H1 (cell line): Measurements from ENCODE around the gene FLT3. TPM values are rescaled to one million over a fixed set of nuclear protein-coding genes. Genes with fewer than 3 reads are reported as not detected.

Experiments used
- CTCF ChIA-PET: fragments of 300-600 bp; sonication (Branson Sonifier 250); formaldehyde crosslinking; loops from one replicate; lab custom pipeline; 2021; ENCODE audit not compliant: partially characterized antibody; lab: Charles Lee
- POLR2A ChIA-PET: fragments of 300-600 bp; sonication (Branson Sonifier 250); formaldehyde crosslinking; loops from one replicate; lab custom pipeline; 2021; ENCODE audit warnings: inconsistent platforms; ENCODE audit not compliant: partially characterized antibody; lab: Charles Lee
- DNase-seq, 2 experiments: peaks; one replicate each; pipeline versions ENCODE4 v3.0.0 to v3.0.0-alpha.2; 2010 to 2022; ENCODE audit warnings: low spot score in 2 of 2, low read depth in 1 of 2, mixed read lengths in 1 of 2
- FAIRE-seq: peaks from 2 replicates; lab custom pipeline; 2011; peaks lifted over from hg19 to GRCh38; lab: Jason Lieb, UNC
- H2AFZ ChIP-seq: 2 replicates; pipeline ENCODE4 v1.8.1; 2012; ENCODE audit warnings: low read length, inconsistent platforms
- H2AK5ac ChIP-seq: 2 replicates; pipeline ENCODE4 v1.6.1; 2013; ENCODE audit warnings: low read depth, low read length
- H2BK120ac ChIP-seq: replicated peaks from 2 replicates; pipeline ENCODE3; 2013; ENCODE audit warnings: low read depth, low read length, inconsistent platforms
- H2BK12ac ChIP-seq: 2 replicates; pipeline ENCODE4 v1.6.1; 2013; ENCODE audit warnings: low read depth, low read length
- H2BK15ac ChIP-seq: 2 replicates; pipeline ENCODE4 v1.6.1; 2013; ENCODE audit warnings: low read length
- H2BK20ac ChIP-seq: 2 replicates; pipeline ENCODE4 v1.6.1; 2013; ENCODE audit warnings: low read length
- H2BK5ac ChIP-seq: 2 replicates; pipeline ENCODE4 v1.6.1; 2013; ENCODE audit warnings: low read depth, low read length
- H3K14ac ChIP-seq: 2 replicates; pipeline ENCODE4 v1.6.1; 2013; ENCODE audit warnings: inconsistent platforms; ENCODE audit not compliant: insufficient read length
- H3K18ac ChIP-seq: 2 replicates; pipeline ENCODE4 v1.6.1; 2013; ENCODE audit warnings: low read length; ENCODE audit errors: extremely low read depth
- H3K23ac ChIP-seq: 2 replicates; pipeline ENCODE4 v1.6.1; 2013; ENCODE audit warnings: inconsistent platforms; ENCODE audit not compliant: insufficient read length
- H3K23me2 ChIP-seq: 2 replicates; pipeline ENCODE4 v1.6.1; 2013; ENCODE audit warnings: low read depth, low read length
- H3K27ac ChIP-seq: 2 replicates; pipeline ENCODE4 v1.6.1; 2011; ENCODE audit warnings: low read depth, low read length, inconsistent platforms
- H3K27me3 ChIP-seq, 4 experiments: replicated peaks in 1 of 4; 1 replicate in 1 of 4; 2 replicates in 3 of 4; pipeline versions ENCODE4 v1.6.1 to v1.8.1; 2011 to 2013; ENCODE audit warnings: low read length in 3 of 4, mild to moderate bottlenecking in 3 of 4, inconsistent platforms in 2 of 4, mixed read lengths in 2 of 4, moderate library complexity in 1 of 4; ENCODE audit not compliant: control insufficient read depth in 3 of 4, insufficient read depth in 3 of 4; ENCODE audit errors: extremely low read depth in 1 of 4
- H3K36me3 ChIP-seq, 4 experiments: 2 replicates each; pipeline versions ENCODE4 v1.6.1 to v1.8.1; 2011 to 2013; ENCODE audit warnings: mild to moderate bottlenecking in 4 of 4, low read length in 3 of 4, moderate library complexity in 2 of 4, control low read depth in 1 of 4, inconsistent platforms in 1 of 4; ENCODE audit not compliant: insufficient read depth in 4 of 4, control insufficient read depth in 2 of 4
- H3K4ac ChIP-seq: replicated peaks from 2 replicates; pipeline ENCODE3; 2013; ENCODE audit warnings: low read length, low read depth, mixed read lengths, inconsistent platforms; ENCODE audit not compliant: insufficient read length
- H3K4me1 ChIP-seq, 4 experiments: replicated peaks in 1 of 4; 1 replicate in 1 of 4; 2 replicates in 3 of 4; pipeline versions ENCODE4 v1.6.1 to v1.8.1; 2011 to 2013; ENCODE audit warnings: low read length in 3 of 4, inconsistent platforms in 2 of 4, mixed read lengths in 1 of 4; ENCODE audit not compliant: insufficient read depth in 4 of 4, control insufficient read depth in 3 of 4
- H3K4me2 ChIP-seq, 2 experiments: 2 replicates each; pipeline versions ENCODE4 v1.6.1 to v1.8.1; 2011 to 2013; ENCODE audit warnings: low read depth in 2 of 2, low read length in 2 of 2, control low read depth in 1 of 2, inconsistent platforms in 1 of 2, mild to moderate bottlenecking in 1 of 2; ENCODE audit not compliant: insufficient read depth in 1 of 2
- H3K4me3 ChIP-seq, 4 experiments: fragments of 200-600, 300-600 bp in 1 of 4; sonication (generic), shearing (Covaris generic), sonication (Bioruptor Twin) in 1 of 4; 2 replicates each; pipeline versions ENCODE4 v1.5.1 to v1.8.1; 2011 to 2016; ENCODE audit warnings: low read length in 4 of 4, low read depth in 3 of 4, control low read depth in 2 of 4, inconsistent platforms in 2 of 4, mild to moderate bottlenecking in 2 of 4, mixed read lengths in 1 of 4, moderate library complexity in 1 of 4; ENCODE audit not compliant: insufficient read depth in 2 of 4; ENCODE audit errors: extremely low read depth in 1 of 4
- H3K56ac ChIP-seq: replicated peaks from 2 replicates; pipeline ENCODE3; 2013; ENCODE audit warnings: low read depth, mild to moderate bottlenecking, mixed read lengths, low read length, inconsistent platforms; ENCODE audit not compliant: insufficient read length
- H3K79me1 ChIP-seq: 2 replicates; pipeline ENCODE4 v1.6.1; 2013; ENCODE audit warnings: low read depth, low read length, control low read depth
- H3K79me2 ChIP-seq, 2 experiments: 2 replicates each; pipeline versions ENCODE4 v1.6.1 to v1.8.1; 2012 to 2013; ENCODE audit warnings: low read length in 2 of 2, mild to moderate bottlenecking in 2 of 2, inconsistent platforms in 1 of 2; ENCODE audit not compliant: insufficient read depth in 2 of 2, control insufficient read depth in 1 of 2
- H3K9ac ChIP-seq, 4 experiments: replicated peaks in 1 of 4; 1 replicate in 1 of 4; 2 replicates in 3 of 4; pipeline versions ENCODE4 v1.6.1 to v1.8.1; 2011 to 2013; ENCODE audit warnings: low read depth in 3 of 4, low read length in 3 of 4, control low read depth in 2 of 4, mild to moderate bottlenecking in 2 of 4, moderate library complexity in 2 of 4, inconsistent platforms in 1 of 4; ENCODE audit errors: extremely low read depth in 1 of 4
- H3K9me3 ChIP-seq, 2 experiments: 2 replicates each; pipeline versions ENCODE4 v1.6.1 to v1.8.1; 2012 to 2013; ENCODE audit warnings: mild to moderate bottlenecking in 2 of 2, moderate library complexity in 2 of 2, control low read depth in 1 of 2, inconsistent platforms in 1 of 2, low read depth in 1 of 2, low read length in 1 of 2, mixed read lengths in 1 of 2; ENCODE audit not compliant: insufficient read depth in 2 of 2
- H4K20me1 ChIP-seq, 2 experiments: replicated peaks in 1 of 2; 2 replicates each; pipeline versions ENCODE3 to v1.8.1; 2011 to 2013; ENCODE audit warnings: inconsistent platforms in 2 of 2, low read length in 2 of 2, mild to moderate bottlenecking in 1 of 2; ENCODE audit not compliant: insufficient read depth in 2 of 2, control insufficient read depth in 1 of 2
- H4K5ac ChIP-seq: 2 replicates; pipeline ENCODE4 v1.6.1; 2013; ENCODE audit warnings: low read length, low read depth, mixed read lengths, inconsistent platforms; ENCODE audit not compliant: insufficient read length
- H4K8ac ChIP-seq: 2 replicates; pipeline ENCODE4 v1.8.0; 2013; ENCODE audit warnings: mild to moderate bottlenecking, moderate library complexity, low read length, inconsistent platforms; ENCODE audit not compliant: insufficient read depth; ENCODE audit errors: extremely low read depth
- H4K91ac ChIP-seq: replicated peaks from 2 replicates; pipeline ENCODE3; 2013; ENCODE audit warnings: low read length, mixed read lengths, inconsistent platforms; ENCODE audit not compliant: insufficient read length
- WGBS, 2 experiments: shearing (Covaris generic) in 1 of 2; methylation state at CpG; one replicate each; pipeline versions ENCODE4 v1.1.6 to v1.1.7; 2013 to 2015; ENCODE audit warnings: low lambda C conversion rate in 2 of 2, mixed read lengths in 2 of 2, inconsistent platforms in 1 of 2, low coverage in 1 of 2, missing lambda C conversion rate in 1 of 2; ENCODE audit not compliant: insufficient replicate concordance in 2 of 2, insufficient coverage in 1 of 2, insufficient read length in 1 of 2; ENCODE audit errors: extremely low coverage in 1 of 2, missing lambda C conversion rate in 1 of 2; 5-methylcytosine and 5-hydroxymethylcytosine counted together
- polyA plus RNA-seq, 7 experiments: library from polyadenylated mRNA; depleted of rRNA in 3 of 7; stranded (reverse) in 5 of 7; unstranded in 2 of 7; fragments of >200 nt in 5 of 7; fragments of 200-250 nt in 2 of 7; gene quantifications; 1 replicate in 5 of 7; 2 replicates in 1 of 7; 4 replicates in 1 of 7; pipeline versions ENCODE4 v1.2.1 to v1.2.3, GENCODE V29; 2011 to 2013; ENCODE audit warnings: missing spikeins in 2 of 7, mixed read lengths in 2 of 7
- total RNA-seq: library from RNA; stranded (reverse); fragmentation: NEBNext Ultra II Directional; extraction: Animal tissue kit (Norgen Biotek cat#: 25700); gene quantifications from 2 replicates; pipeline ENCODE4 v1.2.1, GENCODE V29; 2021

The FLT3 gene
- total and polyA plus RNA-seq, 2 of the 8 experiments (the other 6 are each of a cell fraction or from before 2014, with no cell fraction given), result 0.44 to 0.71 TPM

GRCh38 chr13:28041031-28041461 is 59.3 kb downstream of the FLT3 start:
- no peak overlapping the region for H4K5ac ChIP-seq
- H2AFZ ChIP-seq, result no peak overlapping the region
- no peak overlapping the region for H2BK20ac ChIP-seq
- H2BK15ac ChIP-seq, result no peak overlapping the region
- H3K27me3 ChIP-seq, result no peaks in the 10 kb centered on the region; a peak in 1 of 7 replicates
- H3K18ac ChIP-seq, result no peak overlapping the region
- H3K23ac ChIP-seq, result no peak overlapping the region
- CTCF ChIA-PET, result no interaction called here
- no peaks in the 10 kb centered on the region for H3K23me2 ChIP-seq
- no peak overlapping the region for H3K9ac ChIP-seq
- H3K79me1 ChIP-seq, result no peaks in the 10 kb centered on the region
- no peaks in the 10 kb centered on the region for H4K20me1 ChIP-seq
- H4K8ac ChIP-seq, result no peak overlapping the region
- no peak overlapping the region for H3K27ac ChIP-seq
- no peak overlapping the region for H2BK5ac ChIP-seq
- no peak overlapping the region for H4K91ac ChIP-seq
- H3K4me1 ChIP-seq, result no peaks in the 10 kb centered on the region
- H3K14ac ChIP-seq, result no peak overlapping the region
- no peak overlapping the region for H3K4me2 ChIP-seq
- H3K9me3 ChIP-seq, result peaks cover 0 to 3% of the 10 kb centered on the region in 2 experiments; a peak in 1 of 4 replicates
- no peak overlapping the region for H3K56ac ChIP-seq
- no peak overlapping the region for H2AK5ac ChIP-seq
- H3K4ac ChIP-seq, result no peak overlapping the region
- WGBS, 2 experiments, result 87% methylated on average over 4 of the region's 4 CpGs; no CpG with 5 or more reads in 1 of the 2 experiments
- no peak overlapping the region for H3K4me3 ChIP-seq
- DNase-seq (no peak), FAIRE-seq (no peak)
- no peak overlapping the region for H2BK120ac ChIP-seq
- POLR2A ChIA-PET, result interaction anchor here (1.3 kb wide), 1 partner anchor 10 kb away, joined by 3 read pairs; no protein-coding TSS in a partner anchor
- H3K36me3 ChIP-seq, result no peaks in the 10 kb centered on the region
- H2BK12ac ChIP-seq, result no peak overlapping the region
- H3K79me2 ChIP-seq, result no peaks in the 10 kb centered on the region
